Activated T-cell treated with anti-CD3 and anti-CD28 coated beads, Interleukin-2, amount 50 U/mL, for 48 hours (primary cell): Measurements from ENCODE around the gene OGFR.
A peak's percentile ranks its signal among the peaks of the same experiment; 100 is the strongest.
"Not testable (repeated sequence)": the region's sequence is repeated elsewhere in the genome, so short reads cannot be mapped to it uniquely, and the experiment has no call there.

ENCODE experiments used
- DNase-seq, 2 experiments: peaks; one replicate each; pipeline ENCODE4 v3.0.0-alpha.2; 2020

OGFR gene

GRCh38 chr20:62843656-62844055 lies 39.0 kb downstream of the OGFR start:
- DNase-seq = no peak

GRCh38 chr20:62844182-62844581 lies 39.5 kb downstream of the OGFR start:
- no peak for DNase-seq

GRCh38 chr20:62845416-62846160 lies 41.0 kb downstream of the OGFR start:
- DNase-seq = no peak

- no peak for DNase-seq
Measured at GRCh38 chr20:62846166-62846890, 41.7 kb downstream of the OGFR start.

GRCh38 chr20:62848917-62849316 lies 44.3 kb downstream of the OGFR start:
- not testable (repeated sequence) for DNase-seq

GRCh38 chr20:62849431-62849830 lies 44.8 kb downstream of the OGFR start:
- DNase-seq = no peak

GRCh38 chr20:62850333-62850974 lies 45.8 kb downstream of the OGFR start:
- no peak for DNase-seq

- no peak for DNase-seq
Measured at GRCh38 chr20:62852196-62852595, 47.6 kb downstream of the OGFR start.

- DNase-seq = no peak
Measured at GRCh38 chr20:62852841-62853240, 48.2 kb downstream of the OGFR start.

- DNase-seq = not testable (repeated sequence)
Measured at GRCh38 chr20:62853304-62853703, 48.7 kb downstream of the OGFR start.

- no peak for DNase-seq
Measured at GRCh38 chr20:62854121-62854520, 49.5 kb downstream of the OGFR start.

- DNase-seq = no peak
Measured at GRCh38 chr20:62855120-62855519, 50.5 kb downstream of the OGFR start.

GRCh38 chr20:62856931-62857619 lies 52.4 kb downstream of the OGFR start:
- DNase-seq = no peak

GRCh38 chr20:62858058-62858830 lies 53.6 kb downstream of the OGFR start:
- no peak for DNase-seq

- DNase-seq = no peak
Measured at GRCh38 chr20:62859721-62860120, 55.1 kb downstream of the OGFR start.

- DNase-seq = no peak
Measured at GRCh38 chr20:62860391-62860923, 55.8 kb downstream of the OGFR start.

- peak in 1 of 2 experiments; percentile 42 for DNase-seq
Measured at GRCh38 chr20:62860924-62861691, 56.5 kb downstream of the OGFR start.

- peak; percentile 95 to 98 for DNase-seq
Measured at GRCh38 chr20:62861726-62862336, 57.2 kb downstream of the OGFR start, which contains the start of gene TCFL5. Gene TCFL5, minus strand, starts transcription at chr20:62861822. Its CDS starts 152 bp downstream, at chr20:62861670.
